Esophagus squamous epithelium (tissue), 5 donors: ENCODE data around the gene CAMKMT. TPM values are rescaled to one million over a fixed set of nuclear protein-coding genes. Genes with fewer than 3 reads are reported as not detected.

ENCODE experiments used
- DNase-seq: peaks from one replicate; lab custom pipeline; 2025; lab: John Stamatoyannopoulos, UW
- H3K27ac ChIP-seq, 4 donors: fragments of 200-600 bp; sonication (generic); one replicate each; pipeline ENCODE4 v1.5.1; 2016 to 2019; ENCODE audit warnings: mild to moderate bottlenecking in 1 of 4
- H3K27me3 ChIP-seq, 4 donors: fragments of 200-600 bp; sonication (generic); 1 replicate in 3 of 4; 2 replicates in 1 of 4; pipeline versions ENCODE4 v1.5.1 to v1.6.0; 2017 to 2021; ENCODE audit warnings: antibody characterized with exemption in 1 of 4
- H3K36me3 ChIP-seq, 3 donors: fragments of 200-600 bp; sonication (generic); one replicate each; pipeline ENCODE4 v1.5.1; 2016 to 2019
- H3K4me1 ChIP-seq, 3 donors: fragments of 200-600 bp; sonication (generic); one replicate each; pipeline ENCODE4 v1.5.1; 2017 to 2019
- H3K4me3 ChIP-seq, 4 donors: fragments of 200-600 bp; sonication (generic); 1 replicate in 3 of 4; 2 replicates in 1 of 4; pipeline ENCODE4 v1.5.1; 2016 to 2019; ENCODE audit warnings: mild to moderate bottlenecking in 2 of 4, moderate library complexity in 1 of 4
- H3K9me3 ChIP-seq, 3 donors: fragments of 200-600 bp; sonication (generic); one replicate each; pipeline ENCODE4 v1.5.1; 2016 to 2019
- CTCF ChIP-seq, 6 experiments: fragments of 450-650 bp in 4 of 6; fragments of 200-600 bp in 2 of 6; sonication (generic) in 2 of 6; IDR thresholded peaks; one replicate each; pipeline ENCODE4 v1.5.1; 2016 to 2019; ENCODE audit warnings: antibody characterized with exemption in 6 of 6, mild to moderate bottlenecking in 4 of 6, moderate library complexity in 4 of 6
- POLR2A ChIP-seq, 4 donors: fragments of 450-650 bp; IDR thresholded peaks; one replicate each; pipeline ENCODE4 v1.6.1; 2017; ENCODE audit warnings: antibody characterized with exemption in 4 of 4, mild to moderate bottlenecking in 4 of 4, moderate library complexity in 3 of 4
- WGBS, 2 donors: methylation state at CpG; one replicate each; pipeline ENCODE4 v1.1.5; 2018; 5-methylcytosine and 5-hydroxymethylcytosine counted together
- intact Hi-C: fragments of 100-400 bp; cut with DNase I; formaldehyde crosslinking; loops from one replicate; pipeline ENCODE4 v1.15.0; 2022
- total RNA-seq, 4 donors: library from RNA; depleted of rRNA; stranded (reverse); fragments of >200 nt; gene quantifications; one replicate each; pipeline ENCODE4 v1.1.0, GENCODE V29; 2016
- donor health status: DM: yes; HTN: yes; CAD: no.

The CAMKMT gene
- total RNA-seq, 4 donors from 2014 or later = 5.7 to 14.4 (median 10.6) TPM

GRCh38 chr2:44330801-44331200, 30.9 kb upstream of the CAMKMT start:
- H3K4me1 ChIP-seq = peaks cover 0 to 18% (median 0%) of the 10 kb centered on the region in 3 donors
- 100% methylated on average over 1 of the region's 1 CpG for WGBS, 2 donors
- no peak overlapping the region for H3K27ac ChIP-seq
- H3K4me3 ChIP-seq = no peak overlapping the region
- TF ChIP-seq POLR2A (IDR thresholded peaks at IDR 0.05) = no peak
- no peak for TF ChIP-seq CTCF (IDR thresholded peaks at IDR 0.05)
- intact Hi-C loops = no loop called here
- H3K36me3 ChIP-seq = peaks cover 0 to 88% (median 0%) of the 10 kb centered on the region in 3 donors
- no peak for DNase-seq
- no peaks in the 10 kb centered on the region for H3K27me3 ChIP-seq
- H3K9me3 ChIP-seq = no peaks in the 10 kb centered on the region

GRCh38 chr2:44333994-44334393, 27.8 kb upstream of the CAMKMT start:
- intact Hi-C loops = no loop called here
- Histone ChIP-seq H3K4me3 (no peak overlapping the region), H3K27ac (no peak overlapping the region), H3K9me3 (no peaks in the 10 kb centered on the region), H3K27me3 (no peaks in the 10 kb centered on the region), H3K36me3 (peaks cover 10 to 88% (median 11%) of the 10 kb centered on the region in 3 donors), H3K4me1 (peaks cover 0 to 4% (median 0%) of the 10 kb centered on the region in 3 donors)
- 80 to 95% methylated on average over 1 of the region's 1 CpG for WGBS, 2 donors
- TF ChIP-seq CTCF (IDR thresholded peaks at IDR 0.05) (no peak), POLR2A (IDR thresholded peaks at IDR 0.05) (no peak)
- no peak for DNase-seq

GRCh38 chr2:44335806-44336538, 25.8 kb upstream of the CAMKMT start:
- Histone ChIP-seq H3K9me3 (no peaks in the 10 kb centered on the region), H3K4me3 (no peak overlapping the region), H3K36me3 (peaks cover 10 to 91% (median 11%) of the 10 kb centered on the region in 3 donors), H3K27me3 (no peaks in the 10 kb centered on the region), H3K4me1 (peaks cover 0 to under 1% (median 0%) of the 10 kb centered on the region in 3 donors), H3K27ac (no peak overlapping the region)
- DNase-seq = no peak
- TF ChIP-seq POLR2A (IDR thresholded peaks at IDR 0.05) = no peak
- no peak for TF ChIP-seq CTCF (IDR thresholded peaks at IDR 0.05)
- intact Hi-C loops = no loop called here
- WGBS, 2 donors = 84 to 96% methylated on average over 2 of the region's 2 CpGs

GRCh38 chr2:44342854-44343253, 18.9 kb upstream of the CAMKMT start:
- 78 to 89% methylated on average over 1 of the region's 1 CpG for WGBS, 2 donors

More at GRCh38 chr2:44342854-44343253, 18.9 kb upstream of the CAMKMT start:
- Histone ChIP-seq H3K27ac (no peak overlapping the region), H3K9me3 (no peaks in the 10 kb centered on the region), H3K4me1 (peaks cover 0 to under 1% (median 0%) of the 10 kb centered on the region in 3 donors), H3K4me3 (no peak overlapping the region), H3K27me3 (no peaks in the 10 kb centered on the region), H3K36me3 (peaks cover 4 to 80% (median 7%) of the 10 kb centered on the region in 3 donors)
- intact Hi-C loops = no loop called here
- TF ChIP-seq POLR2A (IDR thresholded peaks at IDR 0.05) (no peak), CTCF (IDR thresholded peaks at IDR 0.05) (peak in 4 of 6 experiments; percentile 10 to 44 (median 26))
- no peak for DNase-seq
